IMR-90 (cell line): ENCODE measurements around the gene BAIAP2L1. TPM values are rescaled to one million over a fixed set of nuclear protein-coding genes. Genes with fewer than 3 reads are reported as not detected.
A peak's percentile ranks its signal among the peaks of the same experiment; 100 is the strongest.

Experiments
- ATAC-seq: fragments of 200-7000 bp; cut with Tn5 transposase; 2 replicates; pipeline ENCODE4 v1.9.1; 2020; ENCODE audit warnings: low read depth, mild to moderate bottlenecking, moderate library complexity
- BruUV-seq: library from RNA; stranded (reverse); fragments of 400-500 nt; replicated peaks from 2 replicates; lab custom pipeline; 2021; lab: Mats Ljungman, UMichigan
- CTCF ChIA-PET: fragments of 300-600 bp; formaldehyde crosslinking; extraction: SDS; loops from one replicate; lab custom pipeline; 2021; ENCODE audit warnings: antibody characterized with exemption; lab: Yijun Ruan, JAX
- POLR2A ChIA-PET: fragments of 300-600 bp; sonication (Branson Sonifier 250); formaldehyde crosslinking; loops from one replicate; lab custom pipeline; 2022; ENCODE audit warnings: antibody characterized with exemption; ENCODE audit not compliant: unreplicated experiment; lab: Charles Lee
- DNase-seq: peaks from one replicate; pipeline ENCODE4 v3.0.0; 2013
- H2AFZ ChIP-seq: replicated peaks from 2 replicates; pipeline ENCODE3; 2013; ENCODE audit warnings: low read length, mild to moderate bottlenecking; ENCODE audit not compliant: poor library complexity
- H2AK5ac ChIP-seq: 2 replicates; pipeline ENCODE4 v1.6.1; 2013; ENCODE audit warnings: low read depth, low read length, inconsistent platforms
- H2AK9ac ChIP-seq: replicated peaks from 2 replicates; pipeline ENCODE3; 2013; ENCODE audit warnings: mild to moderate bottlenecking, low read depth, low read length, moderate library complexity; ENCODE audit not compliant: poor library complexity
- H2BK120ac ChIP-seq: 2 replicates; pipeline ENCODE4 v1.6.1; 2013; ENCODE audit warnings: low read depth, low read length, inconsistent platforms
- H2BK15ac ChIP-seq: 3 replicates; pipeline ENCODE4 v1.6.1; 2013; ENCODE audit warnings: low read depth, low read length, inconsistent platforms
- H2BK20ac ChIP-seq: 2 replicates; pipeline ENCODE4 v1.6.1; 2013; ENCODE audit warnings: low read depth, mild to moderate bottlenecking, inconsistent platforms, low read length, moderate library complexity
- H2BK5ac ChIP-seq: 2 replicates; pipeline ENCODE4 v1.6.1; 2013; ENCODE audit warnings: mild to moderate bottlenecking, low read depth, low read length, inconsistent platforms; ENCODE audit not compliant: poor library complexity, severe bottlenecking
- H3K14ac ChIP-seq: replicated peaks from 2 replicates; pipeline ENCODE4 v1.6.1; 2013; ENCODE audit warnings: low read depth, low read length, inconsistent platforms
- H3K18ac ChIP-seq: 2 replicates; pipeline ENCODE4 v1.6.1; 2013; ENCODE audit warnings: low read depth, low read length, control low read depth
- H3K23ac ChIP-seq: 2 replicates; pipeline ENCODE4 v1.6.1; 2013; ENCODE audit warnings: low read depth, low read length, inconsistent platforms
- H3K27ac ChIP-seq: 2 replicates; pipeline ENCODE4 v1.5.1; 2013; ENCODE audit warnings: mild to moderate bottlenecking, control low read depth, low read length; ENCODE audit not compliant: insufficient read depth
- H3K27me3 ChIP-seq: 2 replicates; pipeline ENCODE4 v1.6.1; 2013; ENCODE audit warnings: low read length; ENCODE audit not compliant: control insufficient read depth, insufficient read depth
- H3K36me3 ChIP-seq: 2 replicates; pipeline ENCODE4 v1.6.1; 2013; ENCODE audit warnings: low read length, mixed read lengths; ENCODE audit not compliant: control insufficient read depth, insufficient read depth
- H3K4ac ChIP-seq: 2 replicates; pipeline ENCODE4 v1.6.1; 2013; ENCODE audit warnings: low read depth, low read length, inconsistent platforms
- H3K4me1 ChIP-seq: 2 replicates; pipeline ENCODE4 v1.6.1; 2013; ENCODE audit warnings: low read length, mixed read lengths; ENCODE audit not compliant: control insufficient read depth, insufficient read depth
- H3K4me2 ChIP-seq: 2 replicates; pipeline ENCODE4 v1.6.1; 2013; ENCODE audit warnings: low read depth, mild to moderate bottlenecking, control low read depth, low read length, moderate library complexity
- H3K4me3 ChIP-seq: 2 replicates; pipeline ENCODE4 v1.5.1; 2013; ENCODE audit warnings: low read depth, mild to moderate bottlenecking, control low read depth, low read length, moderate library complexity; ENCODE audit not compliant: insufficient read depth
- H3K56ac ChIP-seq: 2 replicates; pipeline ENCODE4 v1.6.1; 2013; ENCODE audit warnings: low read length, inconsistent platforms; ENCODE audit not compliant: insufficient read depth; ENCODE audit errors: extremely low read depth
- H3K79me1 ChIP-seq, 2 experiments: 2 replicates each; pipeline ENCODE4 v1.6.1; 2013; ENCODE audit warnings: low read length in 2 of 2, inconsistent platforms in 1 of 2, low read depth in 1 of 2
- H3K9ac ChIP-seq: 2 replicates; pipeline ENCODE4 v1.6.1; 2013; ENCODE audit warnings: low read depth, low read length, control low read depth
- H3K9me1 ChIP-seq: 2 replicates; pipeline ENCODE4 v1.6.1; 2013; ENCODE audit warnings: low read length, inconsistent platforms; ENCODE audit not compliant: insufficient read depth
- H3K9me3 ChIP-seq: 2 replicates; pipeline ENCODE4 v1.6.1; 2013; ENCODE audit warnings: low read length; ENCODE audit not compliant: control insufficient read depth, insufficient read depth
- H4K20me1 ChIP-seq: 2 replicates; pipeline ENCODE4 v1.6.1; 2013; ENCODE audit warnings: low read length, inconsistent platforms; ENCODE audit not compliant: insufficient read depth
- H4K5ac ChIP-seq: 2 replicates; pipeline ENCODE4 v1.6.1; 2013; ENCODE audit warnings: mild to moderate bottlenecking, low read depth, low read length, control low read depth
- H4K8ac ChIP-seq, 2 experiments: 2 replicates each; pipeline ENCODE4 v1.6.1; 2013; ENCODE audit warnings: low read depth in 2 of 2, low read length in 2 of 2, control low read depth in 1 of 2, inconsistent platforms in 1 of 2
- H4K91ac ChIP-seq: 2 replicates; pipeline ENCODE4 v1.6.1; 2013; ENCODE audit warnings: low read depth, low read length, inconsistent platforms; ENCODE audit not compliant: insufficient read depth
- BHLHE40 ChIP-seq: fragments of 150-350 bp; IDR thresholded peaks from 2 replicates; pipeline ENCODE4 v1.6.1; 2016; ENCODE audit warnings: mild to moderate bottlenecking, low read depth, low read length
- CEBPB ChIP-seq: IDR thresholded peaks from 2 replicates; pipeline ENCODE4 v1.6.1; 2012; ENCODE audit warnings: low read depth, low read length, improper control_type of control experiment
- CHD1 ChIP-seq: IDR thresholded peaks from 2 replicates; pipeline ENCODE4 v1.6.1; 2012; ENCODE audit warnings: low read depth, low read length, improper control_type of control experiment
- FOS ChIP-seq: fragments of 150-350 bp; IDR thresholded peaks from 2 replicates; pipeline ENCODE4 v1.6.1; 2016; ENCODE audit warnings: low read depth, low read length
- MAZ ChIP-seq: IDR thresholded peaks from 2 replicates; pipeline ENCODE4 v1.6.1; 2012; ENCODE audit warnings: low read depth, mild to moderate bottlenecking, low read length, improper control_type of control experiment, moderate library complexity, borderline replicate concordance
- MXI1 ChIP-seq: IDR thresholded peaks from 2 replicates; pipeline ENCODE4 v1.6.1; 2012; ENCODE audit warnings: low read depth, mild to moderate bottlenecking, low read length, moderate library complexity, borderline replicate concordance
- POLR2A ChIP-seq: IDR thresholded peaks from 2 replicates; pipeline ENCODE4 v1.6.1; 2012; ENCODE audit warnings: mild to moderate bottlenecking, low read depth, low read length
- RAD21 ChIP-seq: IDR thresholded peaks from 2 replicates; pipeline ENCODE4 v1.6.1; 2012; ENCODE audit warnings: low read length, improper control_type of control experiment
- RCOR1 ChIP-seq: IDR thresholded peaks from 2 replicates; pipeline ENCODE4 v1.6.1; 2012; ENCODE audit warnings: mild to moderate bottlenecking, low read length, improper control_type of control experiment; ENCODE audit not compliant: insufficient replicate concordance
- RFX5 ChIP-seq: IDR thresholded peaks from 2 replicates; pipeline ENCODE4 v1.8.0; 2012; ENCODE audit warnings: low read depth, mild to moderate bottlenecking, low read length, moderate library complexity
- SMC3 ChIP-seq: fragments of 150-350 bp; IDR thresholded peaks from 2 replicates; pipeline ENCODE4 v1.6.1; 2016; ENCODE audit warnings: low read depth, mild to moderate bottlenecking, antibody characterized with exemption, low read length, moderate library complexity
- WGBS, 2 experiments: methylation state at CpG; one replicate each; pipeline versions ENCODE4 v1.1.5 to v1.1.7; 2013; ENCODE audit warnings: missing lambda C conversion rate in 2 of 2; ENCODE audit not compliant: insufficient read length in 1 of 2; ENCODE audit errors: extremely low coverage in 2 of 2; 5-methylcytosine and 5-hydroxymethylcytosine counted together
- dilution Hi-C: fragments of 300-500 bp; cut with HindIII; formaldehyde crosslinking; loops from one replicate; pipeline ENCODE4 v1.14.3; 2018; ENCODE audit warnings: low sequenced_read_pairs; ENCODE audit not compliant: unreplicated experiment
- in situ Hi-C: fragments of 300-500 bp; cut with MboI; formaldehyde crosslinking; loops from 3 replicates; pipeline ENCODE4 v1.14.3; 2019; ENCODE audit warnings: low sequenced_read_pairs, inconsistent platforms, mixed read lengths
- intact Hi-C: fragments of 100-400 bp; cut with micrococcal nuclease; formaldehyde crosslinking; loops from 2 replicates; pipeline ENCODE4 v1.10.0; 2022
- polyA plus RNA-seq, 3 experiments: library from polyadenylated mRNA; depleted of rRNA; stranded (reverse); fragments of >200 nt; gene quantifications; 2 replicates each; pipeline ENCODE4 v1.2.3, GENCODE V29; 2012; ENCODE audit warnings: low replicate concordance in 1 of 3
- total RNA-seq: library from RNA; depleted of rRNA; stranded (reverse); fragments of >200 nt; gene quantifications from 2 replicates; pipeline ENCODE4 v1.2.3, GENCODE V29; 2012
- TF ChIP-seq, protein P1 (sequence below): conservative IDR thresholded peaks from 2 replicates; pipeline ENCODE4 v1.5.1; 2012; ENCODE audit warnings: mild to moderate bottlenecking, low read depth, low read length, improper control_type of control experiment
- TF ChIP-seq, protein P2 (sequence below): fragments of 150-350 bp; IDR thresholded peaks from 2 replicates; pipeline ENCODE4 v1.6.1; 2016; ENCODE audit warnings: low read depth, mild to moderate bottlenecking, low read length, moderate library complexity, borderline replicate concordance
- TF ChIP-seq, protein P3 (sequence below): fragments of 150-350 bp; IDR thresholded peaks from 2 replicates; pipeline ENCODE4 v1.6.1; 2017; ENCODE audit warnings: mild to moderate bottlenecking, antibody characterized with exemption, low read length, low read depth

BAIAP2L1 gene
- total and polyA plus RNA-seq, 2 of the 4 experiments (the other 2 are of a cell fraction), result 2.2 to 6.0 TPM

DNA sequence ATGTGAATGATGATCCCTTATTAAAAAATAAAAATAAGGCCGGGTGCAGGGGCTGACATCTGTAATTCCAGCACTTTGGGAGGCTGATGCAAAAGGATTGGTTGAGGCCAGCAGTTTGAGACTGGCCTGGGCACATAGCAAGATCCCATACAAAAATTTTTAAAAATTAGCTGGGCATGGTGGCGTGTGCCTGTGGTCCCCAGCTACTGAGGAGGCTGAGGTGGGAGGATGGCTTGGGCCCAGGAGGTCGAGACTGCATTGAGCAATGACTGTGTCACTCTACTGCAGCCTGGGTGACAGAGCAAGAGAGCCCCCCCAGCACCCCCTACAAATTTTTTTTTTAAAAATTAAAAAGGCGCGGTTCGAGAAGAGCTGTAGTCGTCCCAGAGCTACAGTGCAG lies 120.6 kb downstream of the BAIAP2L1 start (continued):
- TF ChIP-seq, protein P1, sequence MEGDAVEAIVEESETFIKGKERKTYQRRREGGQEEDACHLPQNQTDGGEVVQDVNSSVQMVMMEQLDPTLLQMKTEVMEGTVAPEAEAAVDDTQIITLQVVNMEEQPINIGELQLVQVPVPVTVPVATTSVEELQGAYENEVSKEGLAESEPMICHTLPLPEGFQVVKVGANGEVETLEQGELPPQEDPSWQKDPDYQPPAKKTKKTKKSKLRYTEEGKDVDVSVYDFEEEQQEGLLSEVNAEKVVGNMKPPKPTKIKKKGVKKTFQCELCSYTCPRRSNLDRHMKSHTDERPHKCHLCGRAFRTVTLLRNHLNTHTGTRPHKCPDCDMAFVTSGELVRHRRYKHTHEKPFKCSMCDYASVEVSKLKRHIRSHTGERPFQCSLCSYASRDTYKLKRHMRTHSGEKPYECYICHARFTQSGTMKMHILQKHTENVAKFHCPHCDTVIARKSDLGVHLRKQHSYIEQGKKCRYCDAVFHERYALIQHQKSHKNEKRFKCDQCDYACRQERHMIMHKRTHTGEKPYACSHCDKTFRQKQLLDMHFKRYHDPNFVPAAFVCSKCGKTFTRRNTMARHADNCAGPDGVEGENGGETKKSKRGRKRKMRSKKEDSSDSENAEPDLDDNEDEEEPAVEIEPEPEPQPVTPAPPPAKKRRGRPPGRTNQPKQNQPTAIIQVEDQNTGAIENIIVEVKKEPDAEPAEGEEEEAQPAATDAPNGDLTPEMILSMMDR, result no peak
- TF ChIP-seq BHLHE40 (no peak), SMC3 (no peak)

DNA sequence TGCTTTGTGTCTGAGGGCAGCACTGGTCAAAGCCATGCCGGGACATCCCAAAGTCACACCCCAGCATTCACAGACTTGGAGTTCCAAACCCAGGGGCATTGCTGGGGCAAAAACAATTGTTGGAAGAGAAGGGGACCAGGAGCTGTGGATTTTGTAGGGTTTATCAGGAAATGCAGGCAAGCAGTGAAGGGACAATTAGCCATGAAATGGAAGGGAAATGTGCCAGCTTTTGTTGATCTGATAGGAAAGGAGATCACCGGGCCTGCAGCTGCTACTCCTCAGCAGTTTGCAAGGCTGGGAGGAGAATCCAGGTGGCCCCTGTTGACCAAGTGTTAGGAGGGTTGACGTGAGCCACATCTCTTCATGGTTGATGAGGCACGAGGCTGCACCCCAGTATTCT lies 122.0 kb downstream of the BAIAP2L1 start:
- Histone ChIP-seq H2BK15ac (no peak overlapping the region), H3K27ac (no peak overlapping the region), H3K4ac (no peak overlapping the region), H4K91ac (no peak overlapping the region), H3K23ac (no peak overlapping the region), H2AK9ac (peak overlapping the region; percentile 72), H4K5ac (no peak overlapping the region), H2BK120ac (0 out of 2 replicates have a peak overlapping the region, but pooled peaks have one; percentile 15), H3K14ac (no peak overlapping the region), H2AFZ (peak overlapping the region; percentile 72), H3K9ac (no peak overlapping the region), H3K4me1 (peaks cover 15% of the 10 kb centered on the region), H4K8ac (no peak overlapping the region), H3K27me3 (no peaks in the 10 kb centered on the region), H3K18ac (no peak overlapping the region), H3K9me1 (peaks cover 7% of the 10 kb centered on the region), H2AK5ac (no peak overlapping the region), H3K79me1 (peaks cover 5 to 22% of the 10 kb centered on the region in 2 experiments; a peak in 3 of 4 replicates), H2BK20ac (no peak overlapping the region), H3K4me3 (no peak overlapping the region), H3K36me3 (peaks cover 7% of the 10 kb centered on the region; the same call in 1 of the 2 replicates), H3K56ac (no peak overlapping the region), H4K20me1 (peaks cover 13% of the 10 kb centered on the region), H2BK5ac (no peak overlapping the region), H3K4me2 (no peak overlapping the region), H3K9me3 (no peaks in the 10 kb centered on the region)
- dilution Hi-C loops, result no loop called here
- CTCF ChIA-PET, result interaction anchor here (0.7 kb wide), 1 partner anchor 154 kb away, joined by 3 read pairs; no protein-coding TSS in a partner anchor
- in situ Hi-C loops, result no loop called here
- POLR2A ChIA-PET, result no interaction called here
- ATAC-seq (no peak), DNase-seq (no peak)
- intact Hi-C loops, result no loop called here
- no TSS peak for BruUV-seq
- 47% methylated on average over 3 of the region's 4 CpGs; no CpG with 5 or more reads in 1 of the 2 experiments for WGBS, 2 experiments
- TF ChIP-seq MAZ, result no peak
- TF ChIP-seq RFX5, result no peak
- no peak for TF ChIP-seq RCOR1
- no peak for TF ChIP-seq FOS
- TF ChIP-seq MXI1, result no peak
- no peak for TF ChIP-seq CEBPB
- TF ChIP-seq, protein P2, sequence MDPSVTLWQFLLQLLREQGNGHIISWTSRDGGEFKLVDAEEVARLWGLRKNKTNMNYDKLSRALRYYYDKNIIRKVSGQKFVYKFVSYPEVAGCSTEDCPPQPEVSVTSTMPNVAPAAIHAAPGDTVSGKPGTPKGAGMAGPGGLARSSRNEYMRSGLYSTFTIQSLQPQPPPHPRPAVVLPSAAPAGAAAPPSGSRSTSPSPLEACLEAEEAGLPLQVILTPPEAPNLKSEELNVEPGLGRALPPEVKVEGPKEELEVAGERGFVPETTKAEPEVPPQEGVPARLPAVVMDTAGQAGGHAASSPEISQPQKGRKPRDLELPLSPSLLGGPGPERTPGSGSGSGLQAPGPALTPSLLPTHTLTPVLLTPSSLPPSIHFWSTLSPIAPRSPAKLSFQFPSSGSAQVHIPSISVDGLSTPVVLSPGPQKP, result no peak
- no peak for TF ChIP-seq POLR2A
- TF ChIP-seq BHLHE40, result no peak
- no peak for TF ChIP-seq CHD1
- TF ChIP-seq, protein P3, sequence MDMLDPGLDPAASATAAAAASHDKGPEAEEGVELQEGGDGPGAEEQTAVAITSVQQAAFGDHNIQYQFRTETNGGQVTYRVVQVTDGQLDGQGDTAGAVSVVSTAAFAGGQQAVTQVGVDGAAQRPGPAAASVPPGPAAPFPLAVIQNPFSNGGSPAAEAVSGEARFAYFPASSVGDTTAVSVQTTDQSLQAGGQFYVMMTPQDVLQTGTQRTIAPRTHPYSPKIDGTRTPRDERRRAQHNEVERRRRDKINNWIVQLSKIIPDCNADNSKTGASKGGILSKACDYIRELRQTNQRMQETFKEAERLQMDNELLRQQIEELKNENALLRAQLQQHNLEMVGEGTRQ, result no peak
- no peak for TF ChIP-seq RAD21
- no peak for TF ChIP-seq SMC3
